Psoas muscle (tissue), 8 donors: ENCODE measurements around the gene NR1D2. TPM values are rescaled to one million over a fixed set of nuclear protein-coding genes. Genes with fewer than 3 reads are reported as not detected.

Source experiments
- ATAC-seq, 4 donors: fragments of 200-7000 bp; cut with Tn5 transposase; one replicate each; pipeline ENCODE4 v1.9.1; 2020; ENCODE audit warnings: moderate library complexity in 3 of 4, mild to moderate bottlenecking in 2 of 4
- DNase-seq, 2 donors: peaks; one replicate each; pipeline ENCODE4 v3.0.0-alpha.2; 2020
- H3K27ac ChIP-seq: fragments of 200-600 bp; one replicate; pipeline ENCODE4 v1.8.0; 2022
- H3K27me3 ChIP-seq, 3 donors: fragments of 200-600 bp in 1 of 3; one replicate each; pipeline versions ENCODE4 v1.6.1 to v1.8.0; 2013 to 2022; ENCODE audit warnings: low read length in 2 of 3, mild to moderate bottlenecking in 2 of 3, moderate library complexity in 1 of 3; ENCODE audit not compliant: insufficient read depth in 3 of 3
- H3K36me3 ChIP-seq, 2 donors: fragments of 200-600 bp in 1 of 2; one replicate each; pipeline versions ENCODE4 v1.6.1 to v1.8.0; 2013 to 2022; ENCODE audit warnings: low read depth in 1 of 2, mild to moderate bottlenecking in 1 of 2, moderate library complexity in 1 of 2; ENCODE audit not compliant: insufficient read depth in 1 of 2
- H3K4me1 ChIP-seq: fragments of 200-600 bp; one replicate; pipeline ENCODE4 v1.8.0; 2022
- H3K4me3 ChIP-seq: fragments of 200-600 bp; one replicate; pipeline ENCODE4 v1.8.0; 2022; ENCODE audit warnings: mild to moderate bottlenecking
- H3K9me3 ChIP-seq: fragments of 200-600 bp; one replicate; pipeline ENCODE4 v1.8.0; 2022
- WGBS, 3 donors: extraction: QIAGEN DNeasy Blood & Tissue Kit; methylation state at CpG; one replicate each; pipeline versions ENCODE4 v1.1.6 to v1.1.7; 2013; 5-methylcytosine and 5-hydroxymethylcytosine counted together
- intact Hi-C, 2 donors: fragments of 100-400 bp; cut with DNase I; formaldehyde crosslinking; loops; one replicate each; pipeline versions ENCODE4 v1.11.0 to v1.14.2; 2022
- polyA plus RNA-seq, 3 donors: library from polyadenylated mRNA; stranded (reverse); fragments of 200-250 nt; gene quantifications; one replicate each; pipeline ENCODE4 v1.2.3, GENCODE V29; 2013
- total RNA-seq, 4 donors: library from RNA; stranded (reverse); fragmentation: NEBNext Ultra II Directional in 2 of 4; extraction: Animal tissue kit (Norgen Biotek cat#: 25700) in 2 of 4; gene quantifications; one replicate each; pipeline versions ENCODE4 v1.2.1 to v1.2.4, GENCODE V29; 2021 to 2023
- TF ChIP-seq, protein P1 (sequence below): fragments of 200-600 bp; IDR thresholded peaks from one replicate; pipeline ENCODE4 v1.8.0; 2022; ENCODE audit warnings: antibody characterized with exemption
- donor health status: healthy with polysubstance abuse.
- donor health status: DM: no; HTN: no; CAD: no; lungs with moderate emphysema.
- donor health status: Bipolar disorder and iron deficiency.
- donor health status: healthy.
- donor health status: DM: yes; HTN: yes; CAD: no.
- donor health status: DM: no; HTN: no; CAD: no.
- donor health status: DM: no; HTN: no; CAD: no.
- donor health status: DM: yes; HTN: yes; CAD: no.

Gene NR1D2
- total and polyA plus RNA-seq, 7 donors = 4.9 to 79.6 (median 31.7) TPM

GRCh38 chr3:23938688-23939087 lies 6.4 kb upstream of the NR1D2 start:
- TF ChIP-seq, protein P1, sequence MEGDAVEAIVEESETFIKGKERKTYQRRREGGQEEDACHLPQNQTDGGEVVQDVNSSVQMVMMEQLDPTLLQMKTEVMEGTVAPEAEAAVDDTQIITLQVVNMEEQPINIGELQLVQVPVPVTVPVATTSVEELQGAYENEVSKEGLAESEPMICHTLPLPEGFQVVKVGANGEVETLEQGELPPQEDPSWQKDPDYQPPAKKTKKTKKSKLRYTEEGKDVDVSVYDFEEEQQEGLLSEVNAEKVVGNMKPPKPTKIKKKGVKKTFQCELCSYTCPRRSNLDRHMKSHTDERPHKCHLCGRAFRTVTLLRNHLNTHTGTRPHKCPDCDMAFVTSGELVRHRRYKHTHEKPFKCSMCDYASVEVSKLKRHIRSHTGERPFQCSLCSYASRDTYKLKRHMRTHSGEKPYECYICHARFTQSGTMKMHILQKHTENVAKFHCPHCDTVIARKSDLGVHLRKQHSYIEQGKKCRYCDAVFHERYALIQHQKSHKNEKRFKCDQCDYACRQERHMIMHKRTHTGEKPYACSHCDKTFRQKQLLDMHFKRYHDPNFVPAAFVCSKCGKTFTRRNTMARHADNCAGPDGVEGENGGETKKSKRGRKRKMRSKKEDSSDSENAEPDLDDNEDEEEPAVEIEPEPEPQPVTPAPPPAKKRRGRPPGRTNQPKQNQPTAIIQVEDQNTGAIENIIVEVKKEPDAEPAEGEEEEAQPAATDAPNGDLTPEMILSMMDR = no peak
- no peak overlapping the region for H3K27ac ChIP-seq
- ATAC-seq = no peak
- H3K4me1 ChIP-seq = peaks cover 10% of the 10 kb centered on the region
- no peaks in the 10 kb centered on the region for H3K36me3 ChIP-seq
- no peaks in the 10 kb centered on the region for H3K27me3 ChIP-seq
- H3K4me3 ChIP-seq = no peak overlapping the region
- no peak for DNase-seq
- no peaks in the 10 kb centered on the region for H3K9me3 ChIP-seq
- intact Hi-C loops = no loop called here

DNA sequence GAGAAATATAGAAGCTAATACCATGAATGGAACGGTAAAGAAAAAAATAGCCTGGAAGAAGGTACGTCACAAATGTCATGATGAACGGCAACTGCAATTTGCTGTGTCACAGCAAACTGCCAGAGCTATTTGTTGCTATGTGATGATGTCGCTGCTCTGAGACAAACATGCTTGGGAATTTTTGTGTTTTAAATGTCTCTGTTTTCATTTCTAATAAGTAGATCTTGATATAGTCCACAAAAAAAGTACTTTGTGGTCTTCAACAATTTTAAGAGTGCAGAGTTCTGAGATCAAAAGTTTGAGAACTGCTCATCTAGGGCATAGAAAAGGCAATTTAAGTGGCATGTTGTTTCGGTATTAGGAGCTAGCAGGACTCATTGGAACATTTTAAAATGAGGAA lies 4.3 kb upstream of the NR1D2 start:
- Histone ChIP-seq H3K36me3 (no peaks in the 10 kb centered on the region), H3K4me1 (peaks cover 17% of the 10 kb centered on the region), H3K27ac (peak overlapping the region; percentile 77), H3K9me3 (no peaks in the 10 kb centered on the region), H3K27me3 (no peaks in the 10 kb centered on the region), H3K4me3 (peak overlapping the region; percentile 15)
- DNase-seq (no peak), ATAC-seq (peak in 2 of 4 donors; percentile 36 to 54)
- intact Hi-C loops = no loop called here
- 30 to 58% (median 38%) methylated on average over 5 of the region's 5 CpGs for WGBS, 3 donors
- TF ChIP-seq, protein P1 = no peak

DNA sequence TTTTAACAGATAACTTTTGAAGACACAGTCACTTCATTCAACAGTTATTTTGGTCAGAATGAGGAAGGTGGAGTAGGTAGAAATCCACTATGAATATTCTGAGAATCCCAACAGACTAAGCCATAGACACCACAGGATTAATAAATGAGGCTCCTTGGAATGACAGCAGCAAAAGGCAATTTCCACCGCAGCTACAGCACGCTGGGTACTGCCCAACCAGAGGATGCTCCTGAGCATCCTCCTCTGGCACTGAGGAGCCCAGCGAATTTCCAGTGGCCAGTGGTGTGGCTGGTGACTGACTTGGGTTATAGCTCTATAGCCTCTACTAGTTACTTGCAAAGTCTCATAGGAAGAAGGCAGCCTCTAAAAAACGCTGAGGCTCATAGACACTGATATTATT lies 3.6 kb upstream of the NR1D2 start:
- ATAC-seq (no peak), DNase-seq (no peak)
- H3K27me3 ChIP-seq = no peaks in the 10 kb centered on the region
- H3K9me3 ChIP-seq = no peaks in the 10 kb centered on the region
- TF ChIP-seq, protein P1 = no peak
- peak overlapping the region; percentile 77 for H3K27ac ChIP-seq
- intact Hi-C loops = no loop called here
- no peaks in the 10 kb centered on the region for H3K36me3 ChIP-seq
- peaks cover 18% of the 10 kb centered on the region for H3K4me1 ChIP-seq
- no peak overlapping the region for H3K4me3 ChIP-seq
- WGBS, 3 donors = 68 to 81% (median 70%) methylated on average over 4 of the region's 4 CpGs

DNA sequence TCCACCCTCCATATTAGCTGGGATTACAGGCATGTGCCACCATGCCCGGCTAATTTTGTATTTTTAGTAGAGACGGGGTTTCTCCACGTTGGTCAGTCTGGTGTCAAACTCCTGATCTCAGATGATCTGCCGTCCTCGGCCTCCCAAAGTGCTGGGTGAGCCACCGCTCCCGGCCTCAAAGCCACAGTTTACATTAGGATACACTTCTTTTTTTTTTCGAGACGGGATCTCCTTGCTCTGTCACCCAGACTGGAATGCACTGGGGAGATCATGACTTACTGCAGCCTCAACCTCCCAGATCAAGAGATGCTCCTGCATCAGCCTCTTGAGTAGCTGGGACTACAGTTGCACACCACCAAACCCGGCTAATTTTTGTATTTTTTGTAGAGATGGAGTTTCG lies 2.5 kb upstream of the NR1D2 start:
- H3K27me3 ChIP-seq = no peaks in the 10 kb centered on the region
- H3K4me1 ChIP-seq = peaks cover 28% of the 10 kb centered on the region
- H3K4me3 ChIP-seq = no peak overlapping the region
- no peak for DNase-seq
- ATAC-seq = no peak
- intact Hi-C loops = no loop called here
- no peak overlapping the region for H3K27ac ChIP-seq
- TF ChIP-seq, protein P1 = no peak
- WGBS, 3 donors = 90 to 98% (median 93%) methylated on average over 11 of the region's 11 CpGs
- H3K36me3 ChIP-seq = no peaks in the 10 kb centered on the region
- no peaks in the 10 kb centered on the region for H3K9me3 ChIP-seq
